Glutamatergic neuron (in vitro differentiated cells): ENCODE results near the gene TOP2B. TPM values are rescaled to one million over a fixed set of nuclear protein-coding genes. Genes with fewer than 3 reads are reported as not detected.

Experiments
- DNase-seq: peaks from one replicate; pipeline ENCODE4 v3.0.0; 2022
- H3K27ac Mint-ChIP-seq: one replicate; pipeline ENCODE4 v1.8.0; 2020; ENCODE audit warnings: mild to moderate bottlenecking, mixed read lengths, inconsistent platforms; ENCODE audit not compliant: unreplicated experiment
- H3K27me3 Mint-ChIP-seq: one replicate; pipeline ENCODE4 v1.8.0; 2020; ENCODE audit warnings: mild to moderate bottlenecking, moderate library complexity, mixed read lengths, inconsistent platforms; ENCODE audit not compliant: unreplicated experiment
- H3K36me3 Mint-ChIP-seq: one replicate; pipeline ENCODE4 v1.8.0; 2020; ENCODE audit warnings: mild to moderate bottlenecking, mixed read lengths, inconsistent platforms; ENCODE audit not compliant: unreplicated experiment
- H3K4me1 Mint-ChIP-seq: one replicate; pipeline ENCODE4 v1.8.0; 2020; ENCODE audit warnings: mild to moderate bottlenecking, low read depth, mixed read lengths, inconsistent platforms; ENCODE audit not compliant: unreplicated experiment
- H3K4me3 Mint-ChIP-seq: one replicate; pipeline ENCODE4 v1.8.0; 2020; ENCODE audit warnings: mild to moderate bottlenecking, mixed read lengths, inconsistent platforms; ENCODE audit not compliant: unreplicated experiment
- H3K9me3 Mint-ChIP-seq: one replicate; pipeline ENCODE4 v1.8.0; 2020; ENCODE audit warnings: mild to moderate bottlenecking, moderate library complexity, mixed read lengths, inconsistent platforms; ENCODE audit not compliant: unreplicated experiment
- CTCF ChIP-seq: fragments of 200-600 bp; sonication (generic); IDR thresholded peaks from one replicate; pipeline ENCODE4 v1.5.0; 2021; ENCODE audit not compliant: partially characterized antibody, unreplicated experiment
- total RNA-seq: library from RNA; stranded (reverse); fragmentation: NEBNext Ultra II Directional; extraction: Animal tissue kit (Norgen Biotek cat#: 25700); gene quantifications from one replicate; pipeline ENCODE4 v1.2.1, GENCODE V29; 2021; ENCODE audit not compliant: unreplicated experiment

Gene TOP2B
- total RNA-seq, 1 donor from 2014 or later = 250 TPM

DNA sequence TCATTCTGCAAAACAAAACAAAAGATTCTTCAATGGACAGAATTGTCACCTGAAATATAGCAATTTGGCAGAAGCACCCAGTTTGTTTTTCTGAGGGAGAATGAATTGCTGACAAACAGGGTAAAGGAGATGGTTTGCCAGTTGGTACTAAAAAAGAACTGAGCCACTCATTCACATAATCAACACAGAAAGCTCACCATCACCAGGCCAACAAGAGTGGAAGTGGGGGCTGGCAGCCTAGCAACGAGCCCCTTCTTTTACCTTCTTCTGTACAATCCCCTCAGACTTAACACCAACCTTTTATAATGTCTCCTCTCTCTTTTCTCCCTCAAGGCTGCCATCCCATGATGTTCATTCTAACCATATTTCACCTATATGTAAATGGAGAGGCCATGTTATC lies 5.9 kb downstream of the TOP2B start:
- TF ChIP-seq CTCF = no peak
- H3K4me3 Mint-ChIP-seq = peak overlapping the region; percentile 0
- peaks cover 7% of the 10 kb centered on the region for H3K27me3 Mint-ChIP-seq
- H3K27ac Mint-ChIP-seq = peak overlapping the region; percentile 3
- no peaks in the 10 kb centered on the region for H3K36me3 Mint-ChIP-seq
- peaks cover 3% of the 10 kb centered on the region for H3K9me3 Mint-ChIP-seq
- H3K4me1 Mint-ChIP-seq = peaks cover 34% of the 10 kb centered on the region
- no peak for DNase-seq

GRCh38 chr3:25657293-25657692 lies 7.4 kb downstream of the TOP2B start:
- Mint-ChIP-seq H3K4me3 (no peak overlapping the region), H3K27ac (no peak overlapping the region), H3K4me1 (peaks cover 33% of the 10 kb centered on the region), H3K9me3 (no peaks in the 10 kb centered on the region), H3K36me3 (no peaks in the 10 kb centered on the region), H3K27me3 (peaks cover 2% of the 10 kb centered on the region)
- DNase-seq = no peak
- no peak for TF ChIP-seq CTCF

- Mint-ChIP-seq H3K27me3 (peaks cover 2% of the 10 kb centered on the region), H3K9me3 (no peaks in the 10 kb centered on the region), H3K27ac (no peak overlapping the region), H3K4me1 (peaks cover 31% of the 10 kb centered on the region), H3K4me3 (no peak overlapping the region), H3K36me3 (peaks cover 3% of the 10 kb centered on the region)
- DNase-seq = no peak
- TF ChIP-seq CTCF = no peak
Observed at GRCh38 chr3:25655659-25656058, 9.0 kb downstream of the TOP2B start.

- no peak for DNase-seq
- Mint-ChIP-seq H3K36me3 (peaks cover 7% of the 10 kb centered on the region), H3K4me1 (peaks cover 28% of the 10 kb centered on the region), H3K9me3 (no peaks in the 10 kb centered on the region), H3K27me3 (peaks cover 2% of the 10 kb centered on the region), H3K27ac (peak overlapping the region; percentile 41), H3K4me3 (no peak overlapping the region)
- no peak for TF ChIP-seq CTCF
Observed at GRCh38 chr3:25654576-25654975, 10.1 kb downstream of the TOP2B start.

- TF ChIP-seq CTCF = no peak
- no peak overlapping the region for H3K4me3 Mint-ChIP-seq
- no peak overlapping the region for H3K27ac Mint-ChIP-seq
- peaks cover 5% of the 10 kb centered on the region for H3K9me3 Mint-ChIP-seq
- DNase-seq = no peak
- H3K36me3 Mint-ChIP-seq = peaks cover 16% of the 10 kb centered on the region
- H3K27me3 Mint-ChIP-seq = peaks cover 2% of the 10 kb centered on the region
- peaks cover 22% of the 10 kb centered on the region for H3K4me1 Mint-ChIP-seq
Observed at GRCh38 chr3:25653322-25653721, 11.4 kb downstream of the TOP2B start.
